WTC11 (cell line): ENCODE data around the gene RYR3. TPM values are rescaled to one million over a fixed set of nuclear protein-coding genes. Genes with fewer than 3 reads are reported as not detected.

Source experiments
- ATAC-seq: fragments of 200-7000 bp; cut with Tn5 transposase; 2 replicates; pipeline ENCODE4 v1.10.0; 2021; ENCODE audit warnings: mild to moderate bottlenecking, moderate library complexity
- CTCF ChIA-PET: fragments of 300-600 bp; sonication (Branson Sonifier 250); formaldehyde crosslinking; loops from one replicate; lab custom pipeline; 2021; ENCODE audit warnings: antibody characterized with exemption; lab: Charles Lee
- POLR2A ChIA-PET: fragments of 350-600 bp; sonication (Branson Sonifier 250); formaldehyde crosslinking; loops from one replicate; lab custom pipeline; 2021; ENCODE audit warnings: antibody characterized with exemption; lab: Charles Lee
- DNase-seq: peaks from one replicate; pipeline ENCODE4 v3.0.0; 2021; ENCODE audit warnings: low spot score
- H3K27ac Mint-ChIP-seq: 2 replicates; pipeline ENCODE4 v1.8.0; 2021; ENCODE audit warnings: mixed read lengths
- H3K27me3 Mint-ChIP-seq: 2 replicates; pipeline ENCODE4 v1.8.0; 2021; ENCODE audit warnings: low read depth, mild to moderate bottlenecking, moderate library complexity, mixed read lengths
- H3K36me3 Mint-ChIP-seq: 2 replicates; pipeline ENCODE4 v1.8.0; 2021; ENCODE audit warnings: mixed read lengths
- H3K4me1 Mint-ChIP-seq: 2 replicates; pipeline ENCODE4 v1.8.0; 2022; ENCODE audit warnings: mixed read lengths
- H3K4me3 Mint-ChIP-seq: 2 replicates; pipeline ENCODE4 v1.8.0; 2021; ENCODE audit warnings: mild to moderate bottlenecking, moderate library complexity, mixed read lengths
- H3K9me3 Mint-ChIP-seq: 2 replicates; pipeline ENCODE4 v1.8.0; 2021; ENCODE audit warnings: mixed read lengths
- AFF4 ChIP-seq: sonication (generic); formaldehyde crosslinking; IDR thresholded peaks from 2 replicates; pipeline ENCODE4 v1.8.1; 2023; ENCODE audit warnings: mild to moderate bottlenecking, missing genetic modification reagents, borderline replicate concordance
- ATF1 ChIP-seq: sonication (generic); formaldehyde crosslinking; IDR thresholded peaks from 2 replicates; pipeline ENCODE4 v1.8.1; 2023; ENCODE audit warnings: mild to moderate bottlenecking, moderate library complexity, missing genetic modification reagents
- CREM ChIP-seq: sonication (generic); formaldehyde crosslinking; IDR thresholded peaks from 2 replicates; pipeline ENCODE4 v1.8.1; 2022; ENCODE audit warnings: mild to moderate bottlenecking, missing genetic modification reagents, moderate library complexity
- E2F1 ChIP-seq: sonication (generic); formaldehyde crosslinking; IDR thresholded peaks from 2 replicates; pipeline ENCODE4 v1.8.0; 2022; ENCODE audit warnings: mild to moderate bottlenecking, missing genetic modification reagents
- E2F4 ChIP-seq: sonication (generic); formaldehyde crosslinking; IDR thresholded peaks from 2 replicates; pipeline ENCODE4 v1.8.1; 2022; ENCODE audit warnings: low read depth, mild to moderate bottlenecking, moderate library complexity, missing genetic modification reagents, borderline replicate concordance
- FOXK1 ChIP-seq: sonication (generic); formaldehyde crosslinking; IDR thresholded peaks from 2 replicates; pipeline ENCODE4 v1.8.0; 2022; ENCODE audit warnings: mild to moderate bottlenecking, moderate library complexity, missing genetic modification reagents
- FOXP1 ChIP-seq: sonication (generic); formaldehyde crosslinking; IDR thresholded peaks from 2 replicates; pipeline ENCODE4 v1.8.0; 2022; ENCODE audit warnings: missing genetic modification reagents, mild to moderate bottlenecking, moderate library complexity, borderline replicate concordance
- GABPB1 ChIP-seq: sonication (generic); formaldehyde crosslinking; IDR thresholded peaks from 2 replicates; pipeline ENCODE4 v1.8.1; 2023; ENCODE audit warnings: mild to moderate bottlenecking, missing genetic modification reagents
- JUN ChIP-seq: sonication (generic); formaldehyde crosslinking; IDR thresholded peaks from 2 replicates; pipeline ENCODE4 v1.8.0; 2023; ENCODE audit warnings: mild to moderate bottlenecking, missing genetic modification reagents
- MYBL2 ChIP-seq: sonication (generic); formaldehyde crosslinking; IDR thresholded peaks from 2 replicates; pipeline ENCODE4 v1.8.1; 2023; ENCODE audit warnings: mild to moderate bottlenecking, moderate library complexity, missing genetic modification reagents
- NFATC4 ChIP-seq: fragments of 250-450 bp; sonication (Bioruptor Pico); IDR thresholded peaks from 2 replicates; pipeline ENCODE4 v1.9.0; 2021; ENCODE audit warnings: mild to moderate bottlenecking
- NFYB ChIP-seq: sonication (generic); formaldehyde crosslinking; conservative IDR thresholded peaks from 2 replicates; pipeline ENCODE4 v1.8.0; 2022; ENCODE audit warnings: low read depth, missing genetic modification reagents
- NR3C1 ChIP-seq: sonication (generic); formaldehyde crosslinking; conservative IDR thresholded peaks from 2 replicates; pipeline ENCODE4 v1.8.1; 2023; ENCODE audit warnings: low read depth, mild to moderate bottlenecking, missing genetic modification reagents
- RELA ChIP-seq: sonication (generic); formaldehyde crosslinking; IDR thresholded peaks from 2 replicates; pipeline ENCODE4 v1.8.1; 2022; ENCODE audit warnings: missing genetic modification reagents, mild to moderate bottlenecking, borderline replicate concordance
- SP1 ChIP-seq: sonication (generic); formaldehyde crosslinking; conservative IDR thresholded peaks from 2 replicates; pipeline ENCODE4 v1.8.1; 2022; ENCODE audit warnings: missing genetic modification reagents
- TP53 ChIP-seq: sonication (generic); formaldehyde crosslinking; IDR thresholded peaks from 2 replicates; pipeline ENCODE4 v1.8.1; 2023; ENCODE audit warnings: mild to moderate bottlenecking, missing genetic modification reagents
- ZBTB21 ChIP-seq: sonication (generic); formaldehyde crosslinking; IDR thresholded peaks from 2 replicates; pipeline ENCODE4 v1.8.1; 2023; ENCODE audit warnings: mild to moderate bottlenecking, missing genetic modification reagents, borderline replicate concordance
- ZMAT4 ChIP-seq: fragments of 250-450 bp; sonication (Bioruptor Pico); IDR thresholded peaks from 2 replicates; pipeline ENCODE4 v1.9.0; 2021; ENCODE audit warnings: mild to moderate bottlenecking
- ZNF263 ChIP-seq: sonication (generic); formaldehyde crosslinking; IDR thresholded peaks from 2 replicates; pipeline ENCODE4 v1.8.1; 2022; ENCODE audit warnings: low read depth, mild to moderate bottlenecking, moderate library complexity, missing genetic modification reagents
- ZNF396 ChIP-seq: fragments of 250-450 bp; sonication (Bioruptor Pico); IDR thresholded peaks from 2 replicates; pipeline ENCODE4 v1.8.0; 2021; ENCODE audit warnings: mild to moderate bottlenecking, moderate library complexity, borderline replicate concordance
- ZNF512 ChIP-seq: sonication (generic); formaldehyde crosslinking; IDR thresholded peaks from 2 replicates; pipeline ENCODE4 v1.8.1; 2022; ENCODE audit warnings: missing genetic modification reagents, borderline replicate concordance
- total RNA-seq: library from RNA; stranded (reverse); gene quantifications from 3 replicates; pipeline ENCODE4 v1.2.3, GENCODE V29; 2021

Gene RYR3
- total RNA-seq, 1 experiment from 2014 or later = 1.4 TPM

- Mint-ChIP-seq H3K4me1 (peaks cover 34% of the 10 kb centered on the region), H3K4me3 (no peak overlapping the region)
- ATAC-seq = no peak
- no peak for DNase-seq
- TF ChIP-seq CREM (CRISPR knock-in tag) = no peak
- no peak for TF ChIP-seq ZNF512 (CRISPR knock-in tag)
- no peak for TF ChIP-seq NFATC4
- TF ChIP-seq, all 79 proteins: peak for 0
- CTCF ChIA-PET = no interaction called here
- no peak overlapping the region for H3K27ac Mint-ChIP-seq
- POLR2A ChIA-PET = no interaction called here
- no peaks in the 10 kb centered on the region for H3K36me3 Mint-ChIP-seq
- no peaks in the 10 kb centered on the region for H3K9me3 Mint-ChIP-seq
- no peaks in the 10 kb centered on the region for H3K27me3 Mint-ChIP-seq
Observed at GRCh38 chr15:33396475-33396874, 85.7 kb downstream of the RYR3 start.

GRCh38 chr15:33398555-33398954 is 87.8 kb downstream of the RYR3 start:
- Mint-ChIP-seq H3K4me3 (no peak overlapping the region), H3K9me3 (no peaks in the 10 kb centered on the region), H3K36me3 (no peaks in the 10 kb centered on the region), H3K4me1 (peaks cover 34% of the 10 kb centered on the region), H3K27me3 (no peaks in the 10 kb centered on the region), H3K27ac (no peak overlapping the region)
- ATAC-seq (no peak; the same call in 1 of the 2 replicates), DNase-seq (no peak)
- ChIA-PET CTCF (interaction anchor here (0.9 to 4.2 kb wide), 6 partner anchors 89 to 339 kb away, joined by 3 to 20 read pairs (median 5); partner anchors contain the start of gene RYR3), POLR2A (no interaction called here)
- no peak for TF ChIP-seq E2F1 (CRISPR knock-in tag)
- no peak for TF ChIP-seq ZNF512 (CRISPR knock-in tag)
- TF ChIP-seq NFYB = no peak

- no peaks in the 10 kb centered on the region for H3K9me3 Mint-ChIP-seq
- H3K27me3 Mint-ChIP-seq = no peaks in the 10 kb centered on the region
- H3K27ac Mint-ChIP-seq = no peak overlapping the region
- no peak for TF ChIP-seq CREM (CRISPR knock-in tag)
- no peak for TF ChIP-seq GABPB1
- TF ChIP-seq ZNF396 (CRISPR knock-in tag) = no peak
- TF ChIP-seq ZNF263 (CRISPR knock-in tag) = no peak
- TF ChIP-seq FOXP1 (CRISPR knock-in tag) = no peak
- no peak for TF ChIP-seq JUN (CRISPR knock-in tag)
- no peak for TF ChIP-seq NR3C1 (CRISPR knock-in tag)
- no peak for TF ChIP-seq RELA (CRISPR knock-in tag)
- TF ChIP-seq ZMAT4 = no peak
- no peak for TF ChIP-seq FOXK1 (CRISPR knock-in tag)
- TF ChIP-seq E2F4 = no peak
- TF ChIP-seq TP53 = no peak
- no peak for TF ChIP-seq AFF4 (CRISPR knock-in tag)
- no peak for TF ChIP-seq MYBL2 (CRISPR knock-in tag)
- no peak for TF ChIP-seq ZBTB21 (CRISPR knock-in tag)
- TF ChIP-seq ATF1 (CRISPR knock-in tag) = no peak
- no peak for TF ChIP-seq SP1 (CRISPR knock-in tag)
- DNase-seq (no peak), ATAC-seq (no peak)
- H3K4me1 Mint-ChIP-seq = peaks cover 34% of the 10 kb centered on the region
- POLR2A ChIA-PET = no interaction called here
- CTCF ChIA-PET = interaction anchor here (4.2 kb wide), 1 partner anchor 300 kb away, joined by 20 read pairs; no protein-coding TSS in a partner anchor
- H3K4me3 Mint-ChIP-seq = no peak overlapping the region
- no peaks in the 10 kb centered on the region for H3K36me3 Mint-ChIP-seq
Observed at GRCh38 chr15:33400941-33401340, 90.2 kb downstream of the RYR3 start.
